ENCODE data around the gene FAM180B. TPM values are rescaled to one million over a fixed set of nuclear protein-coding genes. Genes with fewer than 3 reads are reported as not detected.
A peak's percentile ranks its signal among the peaks of the same experiment; 100 is the strongest.
"Not testable (repeated sequence)": the region's sequence is repeated elsewhere in the genome, so short reads cannot be mapped to it uniquely, and the experiment has no call there.

FAM180B gene
- total RNA-seq, 2 experiments from 2014 or later: 0.15 TPM; not detected in 1

GRCh38 chr11:47606731-47607130, 20.3 kb downstream of the FAM180B start:
- peaks cover 8% of the 10 kb centered on the region for H3K4me1 Mint-ChIP-seq
- H3K4me3 Mint-ChIP-seq: no peak overlapping the region
- H3K36me3 Mint-ChIP-seq (ENCODE audit: low read depth): no peaks in the 10 kb centered on the region
- CTCF ChIA-PET: interaction anchor here (0.8 to 0.9 kb wide), 2 partner anchors 10 to 152 kb away, joined by 3 to 4 read pairs; no protein-coding TSS in a partner anchor
- POLR2A ChIA-PET: no interaction called here
- peaks cover 6% of the 10 kb centered on the region for H3K27me3 Mint-ChIP-seq
- DNase-seq: no peak
- H3K9me3 Mint-ChIP-seq: no peaks in the 10 kb centered on the region
- H3K27ac Mint-ChIP-seq: no peak overlapping the region

- no peak overlapping the region for H3K4me3 Mint-ChIP-seq
- no peak for DNase-seq
- CTCF ChIA-PET: interaction anchor here (0.8 to 0.9 kb wide), 2 partner anchors 10 to 153 kb away, joined by 3 to 4 read pairs; no protein-coding TSS in a partner anchor
- H3K27me3 Mint-ChIP-seq: peaks cover 6% of the 10 kb centered on the region
- H3K36me3 Mint-ChIP-seq (ENCODE audit: low read depth): no peaks in the 10 kb centered on the region
- POLR2A ChIA-PET: no interaction called here
- peaks cover 8% of the 10 kb centered on the region for H3K4me1 Mint-ChIP-seq
- no peak overlapping the region for H3K27ac Mint-ChIP-seq
- H3K9me3 Mint-ChIP-seq: no peaks in the 10 kb centered on the region
Observed at GRCh38 chr11:47607380-47607779, 20.9 kb downstream of the FAM180B start.

- Mint-ChIP-seq H3K9me3 (no peaks in the 10 kb centered on the region), H3K4me3 (no peak overlapping the region), H3K4me1 (peaks cover 8% of the 10 kb centered on the region), H3K27me3 (peaks cover 6% of the 10 kb centered on the region), H3K27ac (no peak overlapping the region), H3K36me3 (ENCODE audit: low read depth) (no peaks in the 10 kb centered on the region)
- no peak for DNase-seq
- ChIA-PET POLR2A (interaction anchor here (1.2 to 1.4 kb wide), 3 partner anchors 9 to 31 kb away, joined by 3 to 7 read pairs (median 4); partner anchors contain the start of genes KBTBD4 and NDUFS3), CTCF (interaction anchor here (0.6 to 0.9 kb wide), 2 partner anchors 10 to 92 kb away, joined by 3 read pairs; no protein-coding TSS in a partner anchor)
Observed at GRCh38 chr11:47609675-47610074, 23.2 kb downstream of the FAM180B start.

- no peak for DNase-seq
- Mint-ChIP-seq H3K9me3 (no peaks in the 10 kb centered on the region), H3K27me3 (peaks cover 2% of the 10 kb centered on the region), H3K27ac (no peak overlapping the region), H3K4me3 (no peak overlapping the region), H3K4me1 (peaks cover 10% of the 10 kb centered on the region), H3K36me3 (ENCODE audit: low read depth) (no peaks in the 10 kb centered on the region)
- CTCF ChIA-PET: no interaction called here
- POLR2A ChIA-PET: interaction anchor here (1.0 kb wide), 1 partner anchor 16 kb away, joined by 4 read pairs; no protein-coding TSS in a partner anchor
Observed at GRCh38 chr11:47611348-47611794, 24.9 kb downstream of the FAM180B start.

- Mint-ChIP-seq H3K4me3 (no peak overlapping the region), H3K9me3 (no peaks in the 10 kb centered on the region), H3K36me3 (ENCODE audit: low read depth) (peaks cover 16% of the 10 kb centered on the region), H3K27me3 (no peaks in the 10 kb centered on the region), H3K27ac (no peak overlapping the region), H3K4me1 (peaks cover 13% of the 10 kb centered on the region)
- POLR2A ChIA-PET: no interaction called here
- CTCF ChIA-PET: no interaction called here
- DNase-seq: no peak
Observed at GRCh38 chr11:47615249-47615648, 28.8 kb downstream of the FAM180B start.

GRCh38 chr11:47616726-47617416, 30.4 kb downstream of the FAM180B start:
- DNase-seq: peak; percentile 23
- H3K4me1 Mint-ChIP-seq: peaks cover 13% of the 10 kb centered on the region
- CTCF ChIA-PET: interaction anchor here (0.6 to 1.3 kb wide), 5 partner anchors 10 to 190 kb away, joined by 3 to 5 read pairs (median 4); partner anchors contain the start of gene PSMC3
- no peaks in the 10 kb centered on the region for H3K9me3 Mint-ChIP-seq
- H3K36me3 Mint-ChIP-seq (ENCODE audit: low read depth): peaks cover 20% of the 10 kb centered on the region
- POLR2A ChIA-PET: interaction anchor here (1.0 kb wide), 1 partner anchor 13 kb away, joined by 3 read pairs; no protein-coding TSS in a partner anchor
- no peak overlapping the region for H3K27ac Mint-ChIP-seq
- no peaks in the 10 kb centered on the region for H3K27me3 Mint-ChIP-seq
- H3K4me3 Mint-ChIP-seq: no peak overlapping the region

GRCh38 chr11:47617417-47617809, 30.9 kb downstream of the FAM180B start:
- POLR2A ChIA-PET: no interaction called here
- CTCF ChIA-PET: interaction anchor here (1.0 to 1.3 kb wide), 4 partner anchors 11 to 191 kb away, joined by 3 to 5 read pairs (median 4); partner anchors contain the start of gene PSMC3

GRCh38 chr11:47620836-47621378, 34.4 kb downstream of the FAM180B start:
- H3K27ac Mint-ChIP-seq: no peak overlapping the region
- DNase-seq: no peak

More at GRCh38 chr11:47617417-47617809, 30.9 kb downstream of the FAM180B start:
- no peaks in the 10 kb centered on the region for H3K9me3 Mint-ChIP-seq
- H3K4me1 Mint-ChIP-seq: peaks cover 13% of the 10 kb centered on the region
- H3K27ac Mint-ChIP-seq: no peak overlapping the region
- no peak overlapping the region for H3K4me3 Mint-ChIP-seq
- DNase-seq: no peak
- H3K27me3 Mint-ChIP-seq: no peaks in the 10 kb centered on the region
- H3K36me3 Mint-ChIP-seq (ENCODE audit: low read depth): peaks cover 25% of the 10 kb centered on the region

GRCh38 chr11:47626234-47626633, 39.8 kb downstream of the FAM180B start:
- peaks cover 52% of the 10 kb centered on the region for H3K36me3 Mint-ChIP-seq (ENCODE audit: low read depth)
- H3K9me3 Mint-ChIP-seq: no peaks in the 10 kb centered on the region
- H3K27me3 Mint-ChIP-seq: no peaks in the 10 kb centered on the region
- POLR2A ChIA-PET: no interaction called here
- H3K27ac Mint-ChIP-seq: no peak overlapping the region
- no peak for DNase-seq
- H3K4me3 Mint-ChIP-seq: no peak overlapping the region
- CTCF ChIA-PET: interaction anchor here (0.7 kb wide), 1 partner anchor 58 kb away, joined by 3 read pairs; no protein-coding TSS in a partner anchor
- H3K4me1 Mint-ChIP-seq: no peaks in the 10 kb centered on the region

More at GRCh38 chr11:47620836-47621378, 34.4 kb downstream of the FAM180B start:
- H3K4me3 Mint-ChIP-seq: no peak overlapping the region
- no peaks in the 10 kb centered on the region for H3K9me3 Mint-ChIP-seq
- peaks cover 32% of the 10 kb centered on the region for H3K36me3 Mint-ChIP-seq (ENCODE audit: low read depth)
- H3K27me3 Mint-ChIP-seq: no peaks in the 10 kb centered on the region
- peaks cover 13% of the 10 kb centered on the region for H3K4me1 Mint-ChIP-seq
- ChIA-PET CTCF (interaction anchor here (0.5 kb wide), 1 partner anchor 1158 kb away, joined by 3 read pairs; no protein-coding TSS in a partner anchor), POLR2A (interaction anchor here (1.0 kb wide), 1 partner anchor 18 kb away, joined by 3 read pairs; no protein-coding TSS in a partner anchor)

- peaks cover 49% of the 10 kb centered on the region for H3K36me3 Mint-ChIP-seq (ENCODE audit: low read depth)
- no peak for DNase-seq
- H3K27ac Mint-ChIP-seq: no peak overlapping the region
- ChIA-PET POLR2A (no interaction called here), CTCF (no interaction called here)
- H3K4me1 Mint-ChIP-seq: no peaks in the 10 kb centered on the region
- no peaks in the 10 kb centered on the region for H3K27me3 Mint-ChIP-seq
- no peak overlapping the region for H3K4me3 Mint-ChIP-seq
- H3K9me3 Mint-ChIP-seq: no peaks in the 10 kb centered on the region
Observed at GRCh38 chr11:47628026-47628425, 41.5 kb downstream of the FAM180B start.

GRCh38 chr11:47631473-47631872, 45.0 kb downstream of the FAM180B start:
- Mint-ChIP-seq H3K27me3 (no peaks in the 10 kb centered on the region), H3K36me3 (ENCODE audit: low read depth) (peaks cover 58% of the 10 kb centered on the region), H3K4me1 (no peaks in the 10 kb centered on the region), H3K27ac (no peak overlapping the region), H3K4me3 (no peak overlapping the region), H3K9me3 (no peaks in the 10 kb centered on the region)
- ChIA-PET CTCF (no interaction called here), POLR2A (no interaction called here)
- no peak for DNase-seq

GRCh38 chr11:47636331-47636730, 49.9 kb downstream of the FAM180B start:
- DNase-seq, H3K27me3 Mint-ChIP-seq, H3K27ac Mint-ChIP-seq, H3K9me3 Mint-ChIP-seq, H3K4me3 Mint-ChIP-seq, POLR2A ChIA-PET: not testable (repeated sequence)
- CTCF ChIA-PET: interaction anchor here (0.9 kb wide), 1 partner anchor 78 kb away, joined by 3 read pairs; the partner anchor contains the start of gene AGBL2
- Mint-ChIP-seq H3K4me1 (peaks cover 14% of the 10 kb centered on the region), H3K36me3 (ENCODE audit: low read depth) (peaks cover 50% of the 10 kb centered on the region)
